ENCODE data around the gene DOCK10.

DNA sequence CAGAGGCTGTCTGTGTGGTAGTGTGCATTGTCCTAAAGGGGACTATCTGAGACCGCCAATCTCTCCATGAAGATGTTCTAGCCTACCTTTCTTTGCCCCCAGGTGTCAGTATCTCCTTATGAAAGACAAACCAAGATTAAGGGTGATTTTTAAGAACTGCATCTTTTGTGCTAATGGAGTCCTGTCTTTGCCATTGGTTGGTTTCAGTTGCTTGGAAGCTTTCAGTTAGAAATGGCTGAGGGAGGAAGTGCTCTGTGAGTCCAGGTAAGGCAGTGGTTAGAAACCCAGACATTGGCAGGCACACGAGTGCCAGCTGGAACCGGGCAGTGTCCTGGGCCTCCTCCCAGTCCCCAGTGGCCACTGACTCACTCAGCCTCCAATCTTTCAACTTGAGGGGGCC is 111.3 kb downstream of the DOCK10 start:
- TF ChIP-seq, protein P1, sequence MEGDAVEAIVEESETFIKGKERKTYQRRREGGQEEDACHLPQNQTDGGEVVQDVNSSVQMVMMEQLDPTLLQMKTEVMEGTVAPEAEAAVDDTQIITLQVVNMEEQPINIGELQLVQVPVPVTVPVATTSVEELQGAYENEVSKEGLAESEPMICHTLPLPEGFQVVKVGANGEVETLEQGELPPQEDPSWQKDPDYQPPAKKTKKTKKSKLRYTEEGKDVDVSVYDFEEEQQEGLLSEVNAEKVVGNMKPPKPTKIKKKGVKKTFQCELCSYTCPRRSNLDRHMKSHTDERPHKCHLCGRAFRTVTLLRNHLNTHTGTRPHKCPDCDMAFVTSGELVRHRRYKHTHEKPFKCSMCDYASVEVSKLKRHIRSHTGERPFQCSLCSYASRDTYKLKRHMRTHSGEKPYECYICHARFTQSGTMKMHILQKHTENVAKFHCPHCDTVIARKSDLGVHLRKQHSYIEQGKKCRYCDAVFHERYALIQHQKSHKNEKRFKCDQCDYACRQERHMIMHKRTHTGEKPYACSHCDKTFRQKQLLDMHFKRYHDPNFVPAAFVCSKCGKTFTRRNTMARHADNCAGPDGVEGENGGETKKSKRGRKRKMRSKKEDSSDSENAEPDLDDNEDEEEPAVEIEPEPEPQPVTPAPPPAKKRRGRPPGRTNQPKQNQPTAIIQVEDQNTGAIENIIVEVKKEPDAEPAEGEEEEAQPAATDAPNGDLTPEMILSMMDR (IDR thresholded peaks at IDR 0.05; ENCODE audit: low read depth, low read length) = no peak
- TF ChIP-seq, protein P2, sequence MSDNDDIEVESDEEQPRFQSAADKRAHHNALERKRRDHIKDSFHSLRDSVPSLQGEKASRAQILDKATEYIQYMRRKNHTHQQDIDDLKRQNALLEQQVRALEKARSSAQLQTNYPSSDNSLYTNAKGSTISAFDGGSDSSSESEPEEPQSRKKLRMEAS (IDR thresholded peaks at IDR 0.05; ENCODE audit: low read depth, low read length) = no peak
